ENCODE data around the gene PTF1A.

The PTF1A gene

GRCh38 chr10:23156447-23157150 lies 35.5 kb upstream of the PTF1A start:
- Histone ChIP-seq H3K9ac (ENCODE audit: low read length) (no peak overlapping the region), H2AFZ (ENCODE audit: low read depth, low read length) (no peak overlapping the region), H3K79me2 (ENCODE audit: low read length) (no peaks in the 10 kb centered on the region), H3K4me2 (ENCODE audit: low read length) (peak overlapping the region; percentile 99; the same call in 1 of the 2 replicates), H3K36me3 (replicated peaks; ENCODE audit: low read depth, low read length) (no peaks in the 10 kb centered on the region), H3K4me3 (ENCODE audit: low read length) (no peak overlapping the region), H3K9me3 (ENCODE audit: insufficient read depth, low read length) (no peaks in the 10 kb centered on the region), H3K27me3 (ENCODE audit: low read depth, low read length) (no peaks in the 10 kb centered on the region), H3K27ac (ENCODE audit: low read length) (no peak overlapping the region), H3K4me1 (ENCODE audit: low read length) (peaks cover 13% of the 10 kb centered on the region; the same call in 1 of the 2 replicates), H4K20me1 (ENCODE audit: insufficient read depth, low read length) (no peaks in the 10 kb centered on the region)
- TF ChIP-seq, protein P1, sequence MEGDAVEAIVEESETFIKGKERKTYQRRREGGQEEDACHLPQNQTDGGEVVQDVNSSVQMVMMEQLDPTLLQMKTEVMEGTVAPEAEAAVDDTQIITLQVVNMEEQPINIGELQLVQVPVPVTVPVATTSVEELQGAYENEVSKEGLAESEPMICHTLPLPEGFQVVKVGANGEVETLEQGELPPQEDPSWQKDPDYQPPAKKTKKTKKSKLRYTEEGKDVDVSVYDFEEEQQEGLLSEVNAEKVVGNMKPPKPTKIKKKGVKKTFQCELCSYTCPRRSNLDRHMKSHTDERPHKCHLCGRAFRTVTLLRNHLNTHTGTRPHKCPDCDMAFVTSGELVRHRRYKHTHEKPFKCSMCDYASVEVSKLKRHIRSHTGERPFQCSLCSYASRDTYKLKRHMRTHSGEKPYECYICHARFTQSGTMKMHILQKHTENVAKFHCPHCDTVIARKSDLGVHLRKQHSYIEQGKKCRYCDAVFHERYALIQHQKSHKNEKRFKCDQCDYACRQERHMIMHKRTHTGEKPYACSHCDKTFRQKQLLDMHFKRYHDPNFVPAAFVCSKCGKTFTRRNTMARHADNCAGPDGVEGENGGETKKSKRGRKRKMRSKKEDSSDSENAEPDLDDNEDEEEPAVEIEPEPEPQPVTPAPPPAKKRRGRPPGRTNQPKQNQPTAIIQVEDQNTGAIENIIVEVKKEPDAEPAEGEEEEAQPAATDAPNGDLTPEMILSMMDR (IDR thresholded peaks at IDR 0.05; ENCODE audit: low read depth, low read length): no peak
- TF ChIP-seq EZH2phosphoT487 (IDR thresholded peaks at IDR 0.05; ENCODE audit: low read depth): no peak

DNA sequence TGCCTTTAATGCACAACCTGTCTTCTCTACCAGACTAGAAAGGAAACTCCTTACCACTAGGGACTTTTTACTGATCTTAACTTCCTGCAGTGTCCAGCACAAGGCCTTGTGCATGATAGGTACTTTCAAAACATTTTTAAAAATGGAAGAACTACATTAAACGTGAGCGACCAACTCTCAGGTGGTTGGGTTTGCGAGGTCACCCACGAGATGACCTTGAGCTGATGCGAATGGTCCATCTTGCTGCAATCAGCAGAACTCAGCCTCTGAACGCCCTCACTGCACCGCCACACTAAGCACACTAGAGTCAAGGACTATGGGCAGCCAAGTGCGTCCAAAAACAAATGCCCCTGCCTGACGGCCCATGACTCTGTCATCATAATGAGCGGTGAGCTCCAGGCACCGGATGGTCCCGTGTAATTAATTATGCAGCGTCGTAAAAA lies 34.9 kb upstream of the PTF1A start:
- no peak overlapping the region for H3K9ac ChIP-seq (ENCODE audit: low read length)
- H3K9me3 ChIP-seq (ENCODE audit: insufficient read depth, low read length): no peaks in the 10 kb centered on the region
- H3K27ac ChIP-seq (ENCODE audit: low read length): no peak overlapping the region
- peak overlapping the region; percentile 99 for H3K4me2 ChIP-seq (ENCODE audit: low read length)
- H3K4me1 ChIP-seq (ENCODE audit: low read length): peaks cover 13% of the 10 kb centered on the region; the same call in 1 of the 2 replicates
- no peaks in the 10 kb centered on the region for H3K36me3 ChIP-seq (replicated peaks; ENCODE audit: low read depth, low read length)
- peak overlapping the region; percentile 77 for H3K4me3 ChIP-seq (ENCODE audit: low read length)
- peak overlapping the region; percentile 88; the same call in 1 of the 2 replicates for H2AFZ ChIP-seq (ENCODE audit: low read depth, low read length)
- no peak for TF ChIP-seq EZH2phosphoT487 (IDR thresholded peaks at IDR 0.05; ENCODE audit: low read depth)
- TF ChIP-seq, protein P1 (IDR thresholded peaks at IDR 0.05; ENCODE audit: low read depth, low read length): no peak
- H3K27me3 ChIP-seq (ENCODE audit: low read depth, low read length): no peaks in the 10 kb centered on the region
- H3K79me2 ChIP-seq (ENCODE audit: low read length): no peaks in the 10 kb centered on the region
- no peaks in the 10 kb centered on the region for H4K20me1 ChIP-seq (ENCODE audit: insufficient read depth, low read length)

DNA sequence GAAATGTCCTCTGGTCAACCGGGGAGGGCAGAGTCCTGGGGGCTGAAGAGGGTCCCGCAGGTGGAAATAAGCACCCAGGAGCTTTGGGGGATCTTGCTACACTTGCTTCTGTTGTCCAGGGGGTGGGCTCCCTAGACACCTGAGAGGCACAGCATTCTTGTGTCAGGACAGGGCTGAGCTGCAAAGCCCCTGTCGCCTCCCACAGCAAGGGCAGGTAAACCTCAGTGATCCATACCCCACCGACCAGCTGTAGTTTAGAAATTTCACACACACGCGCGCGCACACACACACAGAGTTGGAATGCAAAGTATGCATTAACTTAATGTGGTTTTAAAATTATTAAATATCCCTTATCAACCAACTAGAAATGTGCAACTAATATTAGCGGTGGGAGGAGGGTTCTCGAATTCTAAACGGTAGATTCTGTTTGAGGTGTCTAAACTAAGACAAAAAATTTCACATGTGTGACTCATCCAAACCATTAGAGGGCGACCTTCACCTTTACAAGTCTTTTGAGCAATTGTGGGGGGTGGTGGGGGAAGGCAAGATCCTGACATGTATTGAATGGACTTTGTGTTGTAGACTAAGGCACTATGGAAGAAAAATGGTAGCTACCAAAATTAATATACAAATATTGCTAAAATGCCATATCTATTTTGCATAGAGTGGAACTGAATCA lies 34.3 kb upstream of the PTF1A start:
- peak overlapping the region; percentile 99 for H3K4me2 ChIP-seq (ENCODE audit: low read length)
- H3K27me3 ChIP-seq (ENCODE audit: low read depth, low read length): no peaks in the 10 kb centered on the region
- no peaks in the 10 kb centered on the region for H3K79me2 ChIP-seq (ENCODE audit: low read length)
- no peaks in the 10 kb centered on the region for H4K20me1 ChIP-seq (ENCODE audit: insufficient read depth, low read length)
- no peak overlapping the region for H3K27ac ChIP-seq (ENCODE audit: low read length)
- H3K4me1 ChIP-seq (ENCODE audit: low read length): peaks cover 13% of the 10 kb centered on the region; the same call in 1 of the 2 replicates
- peak overlapping the region; percentile 88 for H2AFZ ChIP-seq (ENCODE audit: low read depth, low read length)
- no peaks in the 10 kb centered on the region for H3K36me3 ChIP-seq (replicated peaks; ENCODE audit: low read depth, low read length)
- peak overlapping the region; percentile 41 for H3K9ac ChIP-seq (ENCODE audit: low read length)
- TF ChIP-seq, protein P1 (IDR thresholded peaks at IDR 0.05; ENCODE audit: low read depth, low read length): no peak
- TF ChIP-seq EZH2phosphoT487 (IDR thresholded peaks at IDR 0.05; ENCODE audit: low read depth): no peak
- peak overlapping the region; percentile 77 for H3K4me3 ChIP-seq (ENCODE audit: low read length)
- H3K9me3 ChIP-seq (ENCODE audit: insufficient read depth, low read length): no peaks in the 10 kb centered on the region

DNA sequence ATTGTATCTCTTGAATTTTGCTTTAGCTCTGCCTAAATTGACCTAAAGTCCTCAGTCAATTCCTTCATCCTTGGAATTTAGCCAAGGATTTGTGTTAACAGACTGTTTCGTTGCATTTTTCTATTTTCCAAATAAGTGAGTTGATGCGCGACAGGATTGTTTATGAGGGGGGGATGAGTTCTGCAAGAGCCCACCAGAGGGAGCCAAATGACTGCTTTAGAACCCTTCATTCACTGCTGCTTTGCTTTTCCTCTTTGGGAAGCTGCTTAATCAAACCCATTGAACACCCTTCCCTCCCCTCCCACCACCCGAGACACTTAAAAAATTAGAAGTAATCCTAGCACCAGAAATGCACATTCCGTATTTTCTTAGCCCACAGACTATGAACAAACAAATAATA lies 33.7 kb upstream of the PTF1A start:
- Histone ChIP-seq H3K27ac (ENCODE audit: low read length) (no peak overlapping the region), H2AFZ (ENCODE audit: low read depth, low read length) (peak overlapping the region; percentile 88), H3K9ac (ENCODE audit: low read length) (peak overlapping the region; percentile 41), H3K9me3 (ENCODE audit: insufficient read depth, low read length) (no peaks in the 10 kb centered on the region), H3K79me2 (ENCODE audit: low read length) (no peaks in the 10 kb centered on the region), H3K4me1 (ENCODE audit: low read length) (peaks cover 13% of the 10 kb centered on the region; the same call in 1 of the 2 replicates), H3K4me2 (ENCODE audit: low read length) (peak overlapping the region; percentile 99), H3K36me3 (replicated peaks; ENCODE audit: low read depth, low read length) (no peaks in the 10 kb centered on the region), H3K4me3 (ENCODE audit: low read length) (peak overlapping the region; percentile 77), H4K20me1 (ENCODE audit: insufficient read depth, low read length) (no peaks in the 10 kb centered on the region), H3K27me3 (ENCODE audit: low read depth, low read length) (no peaks in the 10 kb centered on the region)
- no peak for TF ChIP-seq EZH2phosphoT487 (IDR thresholded peaks at IDR 0.05; ENCODE audit: low read depth)
- TF ChIP-seq, protein P1 (IDR thresholded peaks at IDR 0.05; ENCODE audit: low read depth, low read length): peak; percentile 72
